Measurements from ENCODE around the gene PRKD2. TPM values are rescaled to one million over a fixed set of nuclear protein-coding genes. Genes with fewer than 3 reads are reported as not detected.
"Not testable (repeated sequence)": the region's sequence is repeated elsewhere in the genome, so short reads cannot be mapped to it uniquely, and the experiment has no call there.

The PRKD2 gene
- total RNA-seq, 1 donor from 2014 or later: 89.1 TPM

DNA sequence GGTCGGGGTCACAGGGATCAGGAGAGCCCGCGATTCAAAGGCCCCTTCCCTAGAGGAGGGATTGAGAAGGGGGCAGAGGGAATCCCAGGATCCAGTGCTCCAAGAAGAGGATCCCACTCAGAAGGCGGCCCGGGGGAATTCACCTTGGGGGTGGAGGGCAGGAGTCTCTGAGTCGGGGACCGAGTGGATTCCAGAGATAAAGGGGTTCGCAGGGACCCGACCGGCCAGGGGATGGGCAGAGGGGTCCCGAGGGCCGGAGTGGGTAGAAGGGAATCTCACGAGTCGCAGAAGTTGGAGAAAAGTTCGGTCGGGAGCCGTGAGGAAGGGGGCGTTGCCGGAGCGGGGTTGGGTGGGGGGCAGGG lies 261 bp downstream of the PRKD2 start:
- no peaks in the 10 kb centered on the region for H3K27me3 Mint-ChIP-seq
- no peak for DNase-seq
- H3K36me3 Mint-ChIP-seq (ENCODE audit: low read depth): peaks cover 39% of the 10 kb centered on the region
- peak overlapping the region; percentile 97 for H3K4me3 Mint-ChIP-seq
- H3K27ac Mint-ChIP-seq: peak overlapping the region; percentile 94
- H3K9me3 Mint-ChIP-seq: no peaks in the 10 kb centered on the region
- peaks cover 47% of the 10 kb centered on the region for H3K4me1 Mint-ChIP-seq
- intact Hi-C loops (cut with micrococcal nuclease): loop anchor here (5.0 kb wide), 1 partner anchor 104 kb away; no protein-coding TSS in a partner anchor

DNA sequence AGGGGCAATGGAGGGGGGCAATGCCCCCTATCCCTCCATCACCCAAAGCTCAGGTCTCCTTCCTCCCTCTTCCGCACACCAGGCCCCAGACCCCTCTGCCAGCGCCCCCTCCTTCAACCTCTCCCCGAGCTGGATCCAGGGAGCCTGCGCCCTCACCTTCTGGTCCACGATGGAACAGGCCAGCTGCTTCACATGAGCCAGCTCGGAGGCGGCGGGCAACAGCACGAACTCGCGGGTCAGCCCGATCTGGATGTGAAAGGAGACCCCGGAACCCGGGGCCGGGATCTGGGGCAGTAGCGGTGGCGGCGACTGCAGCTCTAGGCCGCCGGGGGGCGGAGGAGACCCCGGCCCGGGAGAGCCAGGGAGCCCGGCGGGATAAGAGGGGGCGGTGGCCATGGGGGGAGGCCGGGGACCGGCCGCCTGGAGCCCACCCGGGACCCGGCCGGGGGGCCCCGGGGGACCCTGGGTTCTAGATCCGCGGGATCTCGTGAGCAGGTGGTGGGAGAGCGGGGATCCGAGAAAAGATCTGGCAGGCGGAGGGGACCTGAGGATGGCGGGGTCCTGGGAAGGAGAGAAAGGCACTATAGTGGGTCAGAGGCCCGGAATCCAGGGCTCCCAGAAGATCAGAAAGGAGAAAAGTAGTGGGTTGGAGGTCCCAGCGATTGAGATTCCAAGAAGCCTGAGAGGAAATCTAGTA lies 791 bp downstream of the PRKD2 start:
- peak; percentile 76 for DNase-seq
- Mint-ChIP-seq H3K36me3 (ENCODE audit: low read depth) (peaks cover 35% of the 10 kb centered on the region), H3K9me3 (no peaks in the 10 kb centered on the region)

DNA sequence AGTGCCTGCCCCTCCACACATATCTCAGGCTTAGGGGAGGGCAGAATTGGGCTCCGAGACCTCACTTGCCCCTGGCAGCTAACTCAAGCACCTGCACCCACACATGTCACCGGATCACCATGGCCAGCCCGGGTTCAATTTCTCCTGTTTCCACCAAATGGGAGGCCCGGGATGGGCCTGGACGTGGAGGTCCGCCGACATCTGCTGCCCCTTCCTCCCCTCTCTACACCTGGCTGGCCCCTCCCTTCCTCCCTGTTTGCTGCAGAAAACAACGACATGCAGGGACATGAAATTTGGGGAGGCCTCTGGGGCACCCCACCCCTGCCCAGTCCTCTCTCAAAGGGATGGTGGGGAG lies 1.3 kb downstream of the PRKD2 start:
- intact Hi-C loops (cut with micrococcal nuclease): loop anchor here (5.0 kb wide), 1 partner anchor 103 kb away; no protein-coding TSS in a partner anchor
- H3K9me3 Mint-ChIP-seq: no peaks in the 10 kb centered on the region
- H3K27ac Mint-ChIP-seq: peak overlapping the region; percentile 94
- H3K4me3 Mint-ChIP-seq: peak overlapping the region; percentile 97
- H3K4me1 Mint-ChIP-seq: peaks cover 41% of the 10 kb centered on the region
- no peaks in the 10 kb centered on the region for H3K27me3 Mint-ChIP-seq
- peaks cover 35% of the 10 kb centered on the region for H3K36me3 Mint-ChIP-seq (ENCODE audit: low read depth)
- peak; percentile 74 for DNase-seq

More for the DNA sequence above, 791 bp downstream of the PRKD2 start:
- Mint-ChIP-seq H3K4me1 (peaks cover 43% of the 10 kb centered on the region), H3K27me3 (no peaks in the 10 kb centered on the region), H3K4me3 (peak overlapping the region; percentile 97), H3K27ac (peak overlapping the region; percentile 94)
- intact Hi-C loops (cut with micrococcal nuclease): loop anchor here (5.0 kb wide), 1 partner anchor 104 kb away; no protein-coding TSS in a partner anchor

DNA sequence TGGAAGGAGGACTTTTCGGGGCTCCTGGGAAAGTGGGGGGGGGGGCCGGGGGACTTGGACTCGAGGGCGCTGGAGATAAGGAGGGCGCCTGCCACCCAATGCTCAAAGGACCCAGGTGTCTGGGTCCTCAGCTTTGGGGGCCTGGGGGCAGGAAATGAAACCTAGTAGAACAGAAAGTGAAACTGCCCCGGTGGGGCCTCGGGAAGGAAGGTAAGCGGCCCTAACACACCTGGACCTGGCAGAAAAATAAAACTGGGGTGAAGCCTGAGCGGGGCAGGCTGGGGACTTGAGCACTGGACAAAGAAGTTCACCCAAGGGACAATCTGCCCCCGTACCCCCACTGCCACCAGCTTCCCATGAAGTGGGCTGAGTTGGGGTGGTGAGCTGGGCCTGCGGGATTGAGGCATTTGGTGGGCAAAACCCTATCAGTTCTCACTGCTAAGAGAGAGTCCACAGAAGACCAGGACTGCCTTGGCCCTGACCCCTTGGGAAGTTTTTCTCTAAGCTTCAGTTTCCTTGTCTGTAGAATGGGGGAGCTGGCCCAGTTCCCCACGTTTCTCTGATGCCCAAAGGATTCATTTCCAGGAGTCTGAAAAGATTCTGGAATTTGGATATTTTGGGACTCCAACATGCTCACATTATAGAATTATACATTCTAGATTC lies 2.3 kb downstream of the PRKD2 start:
- Mint-ChIP-seq H3K9me3 (no peaks in the 10 kb centered on the region), H3K27me3 (no peaks in the 10 kb centered on the region), H3K4me3 (peak overlapping the region; percentile 97), H3K27ac (peak overlapping the region; percentile 88), H3K4me1 (peaks cover 40% of the 10 kb centered on the region), H3K36me3 (ENCODE audit: low read depth) (peaks cover 37% of the 10 kb centered on the region)
- intact Hi-C loops (cut with micrococcal nuclease): loop anchor here (5.0 kb wide), 2 partner anchors 33 to 102 kb away; partner anchors contain the start of genes FKRP and STRN4
- peak; percentile 93 for DNase-seq

DNA sequence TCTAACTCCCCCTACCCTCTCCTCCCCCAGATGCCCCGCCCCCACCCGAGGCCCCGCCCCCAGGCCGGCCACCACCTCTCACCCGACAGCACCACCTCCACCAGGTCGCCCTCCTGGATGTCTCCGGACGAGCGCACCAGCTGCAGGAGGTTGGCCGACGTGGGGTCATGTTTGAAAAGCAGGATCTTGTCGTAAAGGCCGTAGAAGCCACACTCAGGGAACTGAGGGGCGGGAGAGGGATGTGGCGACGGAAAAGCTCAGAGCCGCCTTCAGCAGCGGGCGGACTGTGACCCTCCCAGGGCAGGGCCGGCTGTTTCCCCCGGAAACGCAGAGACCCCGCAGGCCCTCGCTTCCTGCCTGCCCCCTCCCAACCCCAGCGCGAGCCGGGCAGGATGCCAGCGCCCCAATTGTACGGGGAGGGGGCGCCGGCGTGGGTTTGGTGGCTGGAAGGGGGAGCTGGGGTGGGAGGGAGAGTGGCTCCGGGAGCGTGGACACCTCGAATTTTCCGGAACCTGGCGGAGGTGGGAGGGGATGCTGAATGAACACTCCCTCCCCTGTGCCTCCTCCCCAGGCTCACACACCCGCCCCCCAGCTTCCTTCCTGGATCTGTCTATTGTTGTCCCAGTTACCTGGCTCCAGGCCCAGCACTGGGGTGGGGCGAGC lies 3.0 kb downstream of the PRKD2 start:
- intact Hi-C loops (cut with micrococcal nuclease): loop anchor here (5.0 kb wide), 1 partner anchor 33 kb away; the partner anchor contains the start of genes FKRP and STRN4
- Mint-ChIP-seq H3K27ac (peak overlapping the region; percentile 88), H3K36me3 (ENCODE audit: low read depth) (peaks cover 36% of the 10 kb centered on the region), H3K4me1 (peaks cover 33% of the 10 kb centered on the region), H3K9me3 (no peaks in the 10 kb centered on the region), H3K27me3 (no peaks in the 10 kb centered on the region), H3K4me3 (peak overlapping the region; percentile 97)
- DNase-seq: peak; percentile 92

DNA sequence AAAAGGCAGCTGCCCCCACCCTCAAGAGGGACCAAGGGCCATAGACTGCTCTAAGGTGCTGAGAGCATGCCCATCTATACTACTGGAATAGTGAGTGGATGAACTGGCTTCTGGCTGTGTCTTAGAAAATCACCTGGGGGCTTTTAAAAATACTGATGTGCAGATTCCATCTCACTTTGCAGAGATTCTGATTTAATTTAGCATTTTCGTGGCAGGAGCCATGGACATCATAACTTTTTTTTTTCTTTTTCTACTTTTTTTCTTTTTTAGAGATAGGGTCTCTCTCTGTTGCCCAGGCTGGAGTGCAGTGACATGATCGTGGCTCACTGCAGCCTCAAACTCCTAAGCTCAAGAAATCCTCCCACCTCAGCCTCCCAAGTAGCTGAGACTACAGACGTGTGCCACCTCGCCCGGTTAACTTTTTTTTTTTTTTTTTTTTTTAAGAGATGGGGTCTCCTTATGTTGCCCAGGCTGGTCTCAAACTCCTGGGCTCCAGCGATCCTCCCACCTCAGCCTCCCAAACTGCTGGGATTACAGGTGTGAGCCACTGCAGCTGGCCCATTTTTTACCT lies 4.1 kb downstream of the PRKD2 start:
- peaks cover 38% of the 10 kb centered on the region for H3K36me3 Mint-ChIP-seq (ENCODE audit: low read depth)
- not testable (repeated sequence) for H3K27me3 Mint-ChIP-seq, DNase-seq, H3K4me3 Mint-ChIP-seq, H3K9me3 Mint-ChIP-seq
- H3K27ac Mint-ChIP-seq: peak overlapping the region; percentile 88
- H3K4me1 Mint-ChIP-seq: peaks cover 24% of the 10 kb centered on the region
- intact Hi-C loops (cut with micrococcal nuclease): loop anchor here (5.0 kb wide), 1 partner anchor 34 kb away; the partner anchor contains the start of genes FKRP and STRN4

DNA sequence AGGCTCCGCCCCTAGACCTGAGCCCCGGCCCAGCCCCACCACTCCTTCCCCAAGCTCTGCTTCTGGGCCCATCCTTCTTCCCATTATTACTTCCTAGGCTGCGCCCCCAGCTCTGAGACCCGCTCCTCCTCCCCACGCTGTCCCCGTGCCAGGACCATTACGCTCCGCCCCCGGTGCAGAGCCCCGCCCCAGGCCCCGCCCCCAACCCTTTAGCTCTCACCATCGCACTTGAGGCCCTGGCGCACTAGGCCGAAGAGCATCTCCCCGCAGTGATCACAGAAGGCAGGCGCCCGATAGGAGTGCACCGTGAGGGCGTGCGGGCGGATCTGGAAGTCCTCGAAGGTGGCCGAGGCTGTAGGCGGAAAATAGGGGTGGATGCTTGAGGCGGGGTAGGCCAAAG lies 6.2 kb downstream of the PRKD2 start:
- intact Hi-C loops (cut with micrococcal nuclease): loop anchor here (5.0 kb wide), 1 partner anchor 37 kb away; the partner anchor contains the start of genes FKRP and STRN4
- Mint-ChIP-seq H3K9me3 (no peaks in the 10 kb centered on the region), H3K4me3 (no peak overlapping the region), H3K27ac (no peak overlapping the region), H3K4me1 (peaks cover 22% of the 10 kb centered on the region), H3K27me3 (no peaks in the 10 kb centered on the region), H3K36me3 (ENCODE audit: low read depth) (peaks cover 45% of the 10 kb centered on the region)
- DNase-seq: no peak

DNA sequence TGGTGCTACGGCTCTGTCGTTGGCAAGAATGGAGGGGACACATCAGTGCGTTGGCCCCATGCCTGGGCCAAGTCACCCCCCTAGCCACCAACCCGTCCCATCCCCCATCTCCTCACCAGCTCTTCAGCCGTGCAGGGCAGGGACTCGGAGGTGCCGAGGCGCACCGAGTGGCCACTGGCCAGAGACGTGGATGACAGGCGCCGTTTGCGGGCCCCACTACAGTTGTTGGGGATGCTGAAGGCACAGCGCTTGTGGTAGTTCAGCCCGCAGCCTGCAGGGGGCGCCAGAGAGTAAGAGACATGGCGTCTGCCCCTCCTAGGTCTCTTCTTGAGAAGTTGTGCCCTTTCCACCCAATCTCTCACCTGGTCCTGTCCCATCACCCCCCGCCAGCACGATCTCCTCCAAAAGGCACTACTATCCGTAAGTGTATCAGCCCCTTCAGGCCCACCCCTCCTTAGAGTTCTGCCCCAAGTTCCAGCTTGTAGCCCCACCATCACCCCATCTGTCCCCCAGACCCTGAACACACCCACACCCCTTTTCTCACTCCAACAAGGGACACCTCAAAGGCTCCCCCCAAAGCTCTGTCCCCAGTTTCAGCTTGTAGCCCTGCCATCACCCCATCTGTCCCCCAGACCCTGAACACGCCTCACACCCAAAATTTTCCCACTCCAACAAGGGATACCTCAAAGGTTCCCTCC lies 12.4 kb downstream of the PRKD2 start:
- no peak overlapping the region for H3K4me3 Mint-ChIP-seq
- peaks cover 66% of the 10 kb centered on the region for H3K36me3 Mint-ChIP-seq (ENCODE audit: low read depth)
- intact Hi-C loops (cut with micrococcal nuclease): loop anchor here (1.0 kb wide), 1 partner anchor 24 kb away; no protein-coding TSS in a partner anchor
- H3K9me3 Mint-ChIP-seq: no peaks in the 10 kb centered on the region
- H3K27ac Mint-ChIP-seq: peak overlapping the region; percentile 82
- peaks cover 12% of the 10 kb centered on the region for H3K4me1 Mint-ChIP-seq
- H3K27me3 Mint-ChIP-seq: no peaks in the 10 kb centered on the region
- peak; percentile 96 for DNase-seq

DNA sequence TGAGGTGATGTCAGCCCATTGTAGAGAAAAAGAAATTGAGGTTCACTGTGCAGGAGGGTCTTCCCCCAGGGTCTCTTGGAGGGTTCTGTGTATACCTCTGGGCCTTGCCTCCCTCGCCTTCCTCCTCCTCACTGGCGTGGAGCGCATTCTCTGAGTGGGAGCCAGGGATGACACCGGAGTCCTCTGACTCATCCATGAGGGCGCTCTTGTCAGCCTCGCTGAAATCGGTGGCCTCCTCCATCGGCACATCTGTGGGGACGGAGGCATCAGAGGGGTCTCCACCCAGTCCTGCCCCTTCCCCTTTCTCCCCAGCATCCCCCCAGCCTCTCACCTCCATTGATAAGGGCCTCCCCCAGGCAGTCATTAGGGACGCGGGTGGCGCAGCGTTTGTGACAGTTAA lies 16.2 kb downstream of the PRKD2 start:
- peaks cover 12% of the 10 kb centered on the region for H3K4me1 Mint-ChIP-seq
- H3K36me3 Mint-ChIP-seq (ENCODE audit: low read depth): peaks cover 74% of the 10 kb centered on the region
- intact Hi-C loops (cut with micrococcal nuclease): no loop called here
- no peak overlapping the region for H3K27ac Mint-ChIP-seq
- no peak overlapping the region for H3K4me3 Mint-ChIP-seq
- no peak for DNase-seq
- no peaks in the 10 kb centered on the region for H3K27me3 Mint-ChIP-seq
- no peaks in the 10 kb centered on the region for H3K9me3 Mint-ChIP-seq

DNA sequence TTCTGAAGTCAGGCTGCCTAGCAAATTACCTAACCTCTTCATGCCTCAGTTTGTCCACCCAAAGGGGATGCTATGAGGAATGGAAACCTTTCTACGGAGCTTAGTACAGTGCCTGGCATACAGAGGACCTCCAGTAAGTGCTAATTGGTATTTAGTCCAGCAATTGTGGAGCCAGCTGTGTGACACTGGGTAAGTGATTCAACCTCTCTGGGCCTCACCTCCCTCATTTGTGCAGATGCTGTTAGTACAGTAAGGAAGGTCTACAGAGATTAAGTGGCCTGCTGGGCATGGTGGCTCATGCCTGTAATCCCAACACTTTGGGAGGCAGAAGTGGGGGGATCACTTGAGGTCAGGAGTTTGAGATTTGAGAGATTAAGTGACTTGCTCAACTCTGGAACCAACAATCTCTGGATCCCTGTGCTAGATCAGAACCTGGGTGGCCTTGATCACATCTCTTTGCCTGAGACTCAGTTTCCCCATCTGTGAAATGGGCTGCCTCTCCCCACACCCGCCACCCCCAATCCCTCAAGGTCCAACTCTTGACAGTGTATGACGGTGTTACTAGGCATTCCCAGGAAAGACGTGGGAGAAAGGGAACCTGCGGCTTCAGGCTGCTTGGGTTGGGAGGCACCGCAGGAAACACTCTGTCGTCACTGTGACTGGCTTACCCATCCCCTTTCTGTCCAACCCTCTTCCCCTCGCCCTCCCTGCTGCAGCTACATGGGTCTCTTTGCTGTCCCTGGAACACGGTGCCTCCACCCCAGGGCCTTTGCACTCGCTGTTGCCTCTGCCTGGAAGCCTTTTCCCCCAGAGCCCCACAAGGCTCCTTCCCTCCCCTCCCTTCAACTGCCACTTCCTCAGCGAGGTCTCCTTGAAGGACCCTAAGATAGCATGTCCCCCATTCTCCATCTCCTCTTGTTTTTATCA lies 18.3 kb downstream of the PRKD2 start:
- H3K36me3 Mint-ChIP-seq (ENCODE audit: low read depth): peaks cover 74% of the 10 kb centered on the region
- no peak for DNase-seq
- no peak overlapping the region for H3K27ac Mint-ChIP-seq
- no peaks in the 10 kb centered on the region for H3K27me3 Mint-ChIP-seq
- peaks cover 3% of the 10 kb centered on the region for H3K4me1 Mint-ChIP-seq
- intact Hi-C loops (cut with micrococcal nuclease): no loop called here
- no peaks in the 10 kb centered on the region for H3K9me3 Mint-ChIP-seq
- no peak overlapping the region for H3K4me3 Mint-ChIP-seq

DNA sequence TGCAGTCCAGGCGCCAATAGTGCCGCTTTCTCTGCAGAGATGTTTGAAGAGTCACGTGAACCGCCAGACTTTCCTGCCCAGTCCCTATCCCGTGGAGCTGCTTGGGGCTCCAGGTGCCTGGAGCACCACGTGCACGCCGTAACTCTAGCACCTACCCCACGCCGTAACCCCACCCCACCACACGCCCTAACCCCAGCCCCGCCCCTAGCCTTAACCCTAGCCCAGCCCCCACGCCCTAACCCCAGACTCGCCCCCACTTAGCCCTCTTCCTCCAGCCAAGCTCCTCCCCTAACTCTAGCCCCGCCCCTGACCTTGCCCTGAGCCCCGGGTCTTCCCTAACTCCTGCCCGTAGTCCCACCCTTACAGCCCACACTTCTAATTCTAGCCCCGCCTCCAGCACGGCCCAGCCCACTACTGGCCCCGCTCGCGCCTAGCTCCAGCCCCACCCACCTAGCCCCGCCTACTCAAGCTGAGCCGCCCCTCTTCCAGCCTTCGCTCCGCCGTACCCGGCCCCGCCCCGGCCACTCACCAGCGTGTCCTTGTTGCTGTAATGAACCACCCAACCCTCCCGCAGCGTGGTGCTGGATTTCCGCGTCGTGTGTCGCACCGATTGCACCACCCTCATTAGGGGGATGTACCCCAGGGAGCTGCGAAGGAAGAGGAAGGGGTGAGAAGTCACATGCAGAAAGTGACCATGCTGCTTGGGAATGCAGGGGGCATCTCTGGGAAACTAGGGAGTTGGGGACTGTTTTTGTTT lies 19.5 kb downstream of the PRKD2 start:
- no peaks in the 10 kb centered on the region for H3K9me3 Mint-ChIP-seq
- H3K4me3 Mint-ChIP-seq: no peak overlapping the region
- intact Hi-C loops (cut with micrococcal nuclease): no loop called here
- no peak overlapping the region for H3K27ac Mint-ChIP-seq
- peaks cover 6% of the 10 kb centered on the region for H3K4me1 Mint-ChIP-seq
- peaks cover 77% of the 10 kb centered on the region for H3K36me3 Mint-ChIP-seq (ENCODE audit: low read depth)
- H3K27me3 Mint-ChIP-seq: no peaks in the 10 kb centered on the region
- DNase-seq: peak; percentile 72

DNA sequence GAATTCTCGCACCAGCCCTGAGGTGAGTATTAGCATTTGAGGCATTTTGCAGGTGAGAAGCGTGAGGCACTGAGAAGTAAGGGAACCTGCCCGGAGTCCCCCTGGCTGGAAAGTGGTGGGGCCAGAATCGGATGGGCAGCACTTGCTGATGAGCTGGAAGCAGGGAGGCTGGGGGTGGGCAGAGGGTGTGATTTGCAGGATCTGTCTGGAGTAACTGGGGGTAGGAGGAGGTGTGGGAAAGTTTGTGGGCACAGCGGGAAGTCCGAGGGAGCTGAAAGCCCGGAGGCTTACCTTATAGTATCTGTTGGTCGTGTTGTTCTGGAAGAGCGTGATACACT lies 20.1 kb downstream of the PRKD2 start:
- intact Hi-C loops (cut with micrococcal nuclease): no loop called here
- Mint-ChIP-seq H3K27me3 (no peaks in the 10 kb centered on the region), H3K4me1 (peaks cover 6% of the 10 kb centered on the region), H3K9me3 (no peaks in the 10 kb centered on the region), H3K27ac (no peak overlapping the region), H3K4me3 (no peak overlapping the region), H3K36me3 (ENCODE audit: low read depth) (peaks cover 80% of the 10 kb centered on the region)
- DNase-seq: no peak

Data from activated CD4-positive, alpha-beta T cell treated with anti-CD3 and anti-CD28 coated beads, Interleukin-2, amount 10 ng/mL, durations not matched to agents 24 days and 14 days (primary cell).